H1 (cell line): ENCODE measurements around the gene SLFN12. TPM values are rescaled to one million over a fixed set of nuclear protein-coding genes. Genes with fewer than 3 reads are reported as not detected.

ENCODE experiments used
- CTCF ChIA-PET: fragments of 300-600 bp; sonication (Branson Sonifier 250); formaldehyde crosslinking; loops from one replicate; lab custom pipeline; 2021; ENCODE audit not compliant: partially characterized antibody; lab: Charles Lee
- POLR2A ChIA-PET: fragments of 300-600 bp; sonication (Branson Sonifier 250); formaldehyde crosslinking; loops from one replicate; lab custom pipeline; 2021; ENCODE audit warnings: inconsistent platforms; ENCODE audit not compliant: partially characterized antibody; lab: Charles Lee
- DNase-seq, 2 experiments: peaks; one replicate each; pipeline versions ENCODE4 v3.0.0 to v3.0.0-alpha.2; 2010 to 2022; ENCODE audit warnings: low spot score in 2 of 2, low read depth in 1 of 2, mixed read lengths in 1 of 2
- FAIRE-seq: peaks from 2 replicates; lab custom pipeline; 2011; peaks lifted over from hg19 to GRCh38; lab: Jason Lieb, UNC
- H2AFZ ChIP-seq: 2 replicates; pipeline ENCODE4 v1.8.1; 2012; ENCODE audit warnings: low read length, inconsistent platforms
- H2AK5ac ChIP-seq: 2 replicates; pipeline ENCODE4 v1.6.1; 2013; ENCODE audit warnings: low read depth, low read length
- H2BK120ac ChIP-seq: replicated peaks from 2 replicates; pipeline ENCODE3; 2013; ENCODE audit warnings: low read depth, low read length, inconsistent platforms
- H2BK12ac ChIP-seq: 2 replicates; pipeline ENCODE4 v1.6.1; 2013; ENCODE audit warnings: low read depth, low read length
- H2BK15ac ChIP-seq: 2 replicates; pipeline ENCODE4 v1.6.1; 2013; ENCODE audit warnings: low read length
- H2BK20ac ChIP-seq: 2 replicates; pipeline ENCODE4 v1.6.1; 2013; ENCODE audit warnings: low read length
- H2BK5ac ChIP-seq: 2 replicates; pipeline ENCODE4 v1.6.1; 2013; ENCODE audit warnings: low read depth, low read length
- H3K14ac ChIP-seq: 2 replicates; pipeline ENCODE4 v1.6.1; 2013; ENCODE audit warnings: inconsistent platforms; ENCODE audit not compliant: insufficient read length
- H3K18ac ChIP-seq: 2 replicates; pipeline ENCODE4 v1.6.1; 2013; ENCODE audit warnings: low read length; ENCODE audit errors: extremely low read depth
- H3K23ac ChIP-seq: 2 replicates; pipeline ENCODE4 v1.6.1; 2013; ENCODE audit warnings: inconsistent platforms; ENCODE audit not compliant: insufficient read length
- H3K23me2 ChIP-seq: 2 replicates; pipeline ENCODE4 v1.6.1; 2013; ENCODE audit warnings: low read depth, low read length
- H3K27ac ChIP-seq: 2 replicates; pipeline ENCODE4 v1.6.1; 2011; ENCODE audit warnings: low read depth, low read length, inconsistent platforms
- H3K27me3 ChIP-seq, 4 experiments: replicated peaks in 1 of 4; 1 replicate in 1 of 4; 2 replicates in 3 of 4; pipeline versions ENCODE4 v1.6.1 to v1.8.1; 2011 to 2013; ENCODE audit warnings: low read length in 3 of 4, mild to moderate bottlenecking in 3 of 4, inconsistent platforms in 2 of 4, mixed read lengths in 2 of 4, moderate library complexity in 1 of 4; ENCODE audit not compliant: control insufficient read depth in 3 of 4, insufficient read depth in 3 of 4; ENCODE audit errors: extremely low read depth in 1 of 4
- H3K36me3 ChIP-seq, 4 experiments: 2 replicates each; pipeline versions ENCODE4 v1.6.1 to v1.8.1; 2011 to 2013; ENCODE audit warnings: mild to moderate bottlenecking in 4 of 4, low read length in 3 of 4, moderate library complexity in 2 of 4, control low read depth in 1 of 4, inconsistent platforms in 1 of 4; ENCODE audit not compliant: insufficient read depth in 4 of 4, control insufficient read depth in 2 of 4
- H3K4ac ChIP-seq: replicated peaks from 2 replicates; pipeline ENCODE3; 2013; ENCODE audit warnings: low read length, low read depth, mixed read lengths, inconsistent platforms; ENCODE audit not compliant: insufficient read length
- H3K4me1 ChIP-seq, 4 experiments: replicated peaks in 1 of 4; 1 replicate in 1 of 4; 2 replicates in 3 of 4; pipeline versions ENCODE4 v1.6.1 to v1.8.1; 2011 to 2013; ENCODE audit warnings: low read length in 3 of 4, inconsistent platforms in 2 of 4, mixed read lengths in 1 of 4; ENCODE audit not compliant: insufficient read depth in 4 of 4, control insufficient read depth in 3 of 4
- H3K4me2 ChIP-seq, 2 experiments: 2 replicates each; pipeline versions ENCODE4 v1.6.1 to v1.8.1; 2011 to 2013; ENCODE audit warnings: low read depth in 2 of 2, low read length in 2 of 2, control low read depth in 1 of 2, inconsistent platforms in 1 of 2, mild to moderate bottlenecking in 1 of 2; ENCODE audit not compliant: insufficient read depth in 1 of 2
- H3K4me3 ChIP-seq, 4 experiments: fragments of 200-600, 300-600 bp in 1 of 4; sonication (generic), shearing (Covaris generic), sonication (Bioruptor Twin) in 1 of 4; 2 replicates each; pipeline versions ENCODE4 v1.5.1 to v1.8.1; 2011 to 2016; ENCODE audit warnings: low read length in 4 of 4, low read depth in 3 of 4, control low read depth in 2 of 4, inconsistent platforms in 2 of 4, mild to moderate bottlenecking in 2 of 4, mixed read lengths in 1 of 4, moderate library complexity in 1 of 4; ENCODE audit not compliant: insufficient read depth in 2 of 4; ENCODE audit errors: extremely low read depth in 1 of 4
- H3K56ac ChIP-seq: replicated peaks from 2 replicates; pipeline ENCODE3; 2013; ENCODE audit warnings: low read depth, mild to moderate bottlenecking, mixed read lengths, low read length, inconsistent platforms; ENCODE audit not compliant: insufficient read length
- H3K79me1 ChIP-seq: 2 replicates; pipeline ENCODE4 v1.6.1; 2013; ENCODE audit warnings: low read depth, low read length, control low read depth
- H3K79me2 ChIP-seq, 2 experiments: 2 replicates each; pipeline versions ENCODE4 v1.6.1 to v1.8.1; 2012 to 2013; ENCODE audit warnings: low read length in 2 of 2, mild to moderate bottlenecking in 2 of 2, inconsistent platforms in 1 of 2; ENCODE audit not compliant: insufficient read depth in 2 of 2, control insufficient read depth in 1 of 2
- H3K9ac ChIP-seq, 4 experiments: replicated peaks in 1 of 4; 1 replicate in 1 of 4; 2 replicates in 3 of 4; pipeline versions ENCODE4 v1.6.1 to v1.8.1; 2011 to 2013; ENCODE audit warnings: low read depth in 3 of 4, low read length in 3 of 4, control low read depth in 2 of 4, mild to moderate bottlenecking in 2 of 4, moderate library complexity in 2 of 4, inconsistent platforms in 1 of 4; ENCODE audit errors: extremely low read depth in 1 of 4
- H3K9me3 ChIP-seq, 2 experiments: 2 replicates each; pipeline versions ENCODE4 v1.6.1 to v1.8.1; 2012 to 2013; ENCODE audit warnings: mild to moderate bottlenecking in 2 of 2, moderate library complexity in 2 of 2, control low read depth in 1 of 2, inconsistent platforms in 1 of 2, low read depth in 1 of 2, low read length in 1 of 2, mixed read lengths in 1 of 2; ENCODE audit not compliant: insufficient read depth in 2 of 2
- H4K20me1 ChIP-seq, 2 experiments: replicated peaks in 1 of 2; 2 replicates each; pipeline versions ENCODE3 to v1.8.1; 2011 to 2013; ENCODE audit warnings: inconsistent platforms in 2 of 2, low read length in 2 of 2, mild to moderate bottlenecking in 1 of 2; ENCODE audit not compliant: insufficient read depth in 2 of 2, control insufficient read depth in 1 of 2
- H4K5ac ChIP-seq: 2 replicates; pipeline ENCODE4 v1.6.1; 2013; ENCODE audit warnings: low read length, low read depth, mixed read lengths, inconsistent platforms; ENCODE audit not compliant: insufficient read length
- H4K8ac ChIP-seq: 2 replicates; pipeline ENCODE4 v1.8.0; 2013; ENCODE audit warnings: mild to moderate bottlenecking, moderate library complexity, low read length, inconsistent platforms; ENCODE audit not compliant: insufficient read depth; ENCODE audit errors: extremely low read depth
- H4K91ac ChIP-seq: replicated peaks from 2 replicates; pipeline ENCODE3; 2013; ENCODE audit warnings: low read length, mixed read lengths, inconsistent platforms; ENCODE audit not compliant: insufficient read length
- CBX5 ChIP-seq: fragments of 300-800, 300-1000 bp; sonication (generic); IDR thresholded peaks from 2 replicates; pipeline ENCODE4 v1.7.1; 2016; ENCODE audit warnings: antibody characterized with exemption, low read length, low read depth
- CEBPB ChIP-seq: IDR thresholded peaks from 2 replicates; pipeline ENCODE4 v1.6.1; 2012; ENCODE audit warnings: low read depth, low read length
- KDM5A ChIP-seq: fragments of 200-600 bp; IDR thresholded peaks from 2 replicates; pipeline ENCODE4 v1.7.1; 2012; ENCODE audit warnings: mild to moderate bottlenecking, low read length, inconsistent platforms, mixed read lengths
- NRF1 ChIP-seq: IDR thresholded peaks from 2 replicates; pipeline ENCODE4 v1.6.1; 2011; ENCODE audit warnings: mild to moderate bottlenecking, low read depth, low read length, improper control_type of control experiment
- RAD21 ChIP-seq, 2 experiments: IDR thresholded peaks in 1 of 2; conservative IDR thresholded peaks in 1 of 2; 2 replicates each; pipeline ENCODE4 v1.6.1; 2011; ENCODE audit warnings: low read depth in 2 of 2, low read length in 2 of 2, improper control_type of control experiment in 1 of 2, inconsistent platforms in 1 of 2, mild to moderate bottlenecking in 1 of 2, moderate library complexity in 1 of 2
- RXRA ChIP-seq: IDR thresholded peaks from 2 replicates; pipeline ENCODE4 v1.6.1; 2011; ENCODE audit warnings: low read depth, mild to moderate bottlenecking, low read length, moderate library complexity; ENCODE audit not compliant: insufficient read depth
- SIN3A ChIP-seq, 2 experiments: IDR thresholded peaks in 1 of 2; conservative IDR thresholded peaks in 1 of 2; 2 replicates each; pipeline ENCODE4 v1.6.1; 2011 to 2012; ENCODE audit warnings: low read length in 2 of 2, improper control_type of control experiment in 1 of 2, low read depth in 1 of 2, mild to moderate bottlenecking in 1 of 2
- polyA plus RNA-seq, 7 experiments: library from polyadenylated mRNA; depleted of rRNA in 3 of 7; stranded (reverse) in 5 of 7; unstranded in 2 of 7; fragments of >200 nt in 5 of 7; fragments of 200-250 nt in 2 of 7; gene quantifications; 1 replicate in 5 of 7; 2 replicates in 1 of 7; 4 replicates in 1 of 7; pipeline versions ENCODE4 v1.2.1 to v1.2.3, GENCODE V29; 2011 to 2013; ENCODE audit warnings: missing spikeins in 2 of 7, mixed read lengths in 2 of 7
- total RNA-seq: library from RNA; stranded (reverse); fragmentation: NEBNext Ultra II Directional; extraction: Animal tissue kit (Norgen Biotek cat#: 25700); gene quantifications from 2 replicates; pipeline ENCODE4 v1.2.1, GENCODE V29; 2021
- TF ChIP-seq, protein P1 (sequence below): IDR thresholded peaks from 2 replicates; pipeline ENCODE4 v1.6.1; 2012; ENCODE audit warnings: inconsistent platforms

The SLFN12 gene
- total and polyA plus RNA-seq, 2 of the 8 experiments (the other 6 are each of a cell fraction or from before 2014, with no cell fraction given): 1.6 to 10.7 TPM

DNA sequence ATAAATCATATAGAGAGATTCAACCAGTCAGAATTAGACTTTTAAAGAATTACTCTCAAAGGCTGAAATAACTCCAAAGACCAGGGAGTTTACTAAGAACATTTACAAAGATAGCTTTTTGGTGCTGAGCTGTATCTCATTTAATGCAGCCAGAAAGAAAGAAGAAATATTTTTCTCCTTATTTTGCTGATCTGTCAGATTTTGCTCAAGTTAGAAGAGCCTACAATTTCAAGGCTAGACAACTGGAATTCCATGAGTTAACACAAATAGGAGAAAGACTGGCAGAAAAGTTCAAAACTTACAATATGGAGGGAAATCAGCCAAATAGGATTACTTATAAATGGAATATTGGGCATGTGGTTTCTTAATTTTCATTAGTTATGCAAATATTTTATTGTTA, 6.1 kb upstream of the SLFN12 start:
- H3K23ac ChIP-seq: no peak overlapping the region
- no peaks in the 10 kb centered on the region for H3K9me3 ChIP-seq
- H3K27ac ChIP-seq: no peak overlapping the region
- H2AK5ac ChIP-seq: no peak overlapping the region
- no peak overlapping the region for H2BK20ac ChIP-seq
- no peaks in the 10 kb centered on the region for H3K23me2 ChIP-seq
- H3K14ac ChIP-seq: no peak overlapping the region
- H3K56ac ChIP-seq: no peak overlapping the region
- no peak overlapping the region for H2BK12ac ChIP-seq
- DNase-seq: no peak
- TF ChIP-seq RAD21 (IDR thresholded peaks at IDR 0.05 in 1 of 2, conservative IDR thresholded peaks at IDR 0.05 in 1 of 2; ENCODE audit: low read depth in 2 of 2, low read length in 2 of 2) (no peak), CEBPB (no peak), CBX5 (no peak), SIN3A (conservative IDR thresholded peaks at IDR 0.05 in 1 of 2, IDR thresholded peaks at IDR 0.05 in 1 of 2; ENCODE audit: low read depth in 1 of 2, low read length in 2 of 2) (no peak), KDM5A (no peak), NRF1 (no peak), RXRA (no peak)
- TF ChIP-seq, protein P1, sequence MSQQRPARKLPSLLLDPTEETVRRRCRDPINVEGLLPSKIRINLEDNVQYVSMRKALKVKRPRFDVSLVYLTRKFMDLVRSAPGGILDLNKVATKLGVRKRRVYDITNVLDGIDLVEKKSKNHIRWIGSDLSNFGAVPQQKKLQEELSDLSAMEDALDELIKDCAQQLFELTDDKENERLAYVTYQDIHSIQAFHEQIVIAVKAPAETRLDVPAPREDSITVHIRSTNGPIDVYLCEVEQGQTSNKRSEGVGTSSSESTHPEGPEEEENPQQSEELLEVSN: no peak
- TF ChIP-seq, all 59 proteins: peak for 0
- H4K5ac ChIP-seq: no peak overlapping the region
- no peak overlapping the region for H2AFZ ChIP-seq
- no peak overlapping the region for H4K91ac ChIP-seq
- no peak overlapping the region for H3K9ac ChIP-seq
- H2BK5ac ChIP-seq: no peak overlapping the region
- no peaks in the 10 kb centered on the region for H3K79me1 ChIP-seq
- no peak overlapping the region for H3K4me2 ChIP-seq
- ChIA-PET CTCF (interaction anchor here (1.1 to 2.0 kb wide), 3 partner anchors 9 to 125 kb away, joined by 3 to 6 read pairs (median 4); partner anchors contain the start of gene SLFN13), POLR2A (interaction anchor here (0.9 to 1.2 kb wide), 2 partner anchors 9 to 10 kb away, joined by 3 to 7 read pairs; partner anchors contain the start of gene SLFN13)
- H2BK15ac ChIP-seq: no peak overlapping the region
- peaks cover 0 to 6% (median 0%) of the 10 kb centered on the region in 4 experiments; a peak in 2 of 8 replicates for H3K36me3 ChIP-seq
- no peak overlapping the region for H2BK120ac ChIP-seq
- H3K4ac ChIP-seq: no peak overlapping the region
- H4K20me1 ChIP-seq: peaks cover 0 to 1% of the 10 kb centered on the region in 2 experiments
- H3K27me3 ChIP-seq: peaks cover 6 to 27% (median 17%) of the 10 kb centered on the region in 4 experiments
- H4K8ac ChIP-seq: no peak overlapping the region
- no peak overlapping the region for H3K18ac ChIP-seq
- H3K79me2 ChIP-seq: no peaks in the 10 kb centered on the region
- H3K4me1 ChIP-seq: peaks cover 0 to 4% (median 0%) of the 10 kb centered on the region in 4 experiments; a peak in 3 of 7 replicates
- FAIRE-seq: no peak
- no peak overlapping the region for H3K4me3 ChIP-seq
